Osteocyte (in vitro differentiated cells): Measurements from ENCODE around the gene UNKL. TPM values are rescaled to one million over a fixed set of nuclear protein-coding genes. Genes with fewer than 3 reads are reported as not detected.
A peak's percentile ranks its signal among the peaks of the same experiment; 100 is the strongest.

ENCODE experiments used
- DNase-seq: peaks from one replicate; pipeline ENCODE4 v3.0.0; 2021; ENCODE audit warnings: mixed read lengths; ENCODE audit not compliant: unreplicated experiment; ENCODE audit errors: extremely low spot score
- H3K27ac Mint-ChIP-seq: one replicate; pipeline ENCODE4 v1.8.0; 2021; ENCODE audit warnings: mild to moderate bottlenecking, mixed read lengths; ENCODE audit not compliant: unreplicated experiment
- H3K27me3 Mint-ChIP-seq: one replicate; pipeline ENCODE4 v1.8.0; 2021; ENCODE audit warnings: mixed read lengths; ENCODE audit not compliant: unreplicated experiment
- H3K36me3 Mint-ChIP-seq: one replicate; pipeline ENCODE4 v1.8.0; 2021; ENCODE audit warnings: mixed read lengths; ENCODE audit not compliant: unreplicated experiment
- H3K4me1 Mint-ChIP-seq: one replicate; pipeline ENCODE4 v1.8.0; 2021; ENCODE audit warnings: mixed read lengths; ENCODE audit not compliant: unreplicated experiment
- H3K4me3 Mint-ChIP-seq: one replicate; pipeline ENCODE4 v1.8.0; 2021; ENCODE audit warnings: mild to moderate bottlenecking, moderate library complexity, mixed read lengths; ENCODE audit not compliant: unreplicated experiment
- H3K9me3 Mint-ChIP-seq: one replicate; pipeline ENCODE4 v1.8.0; 2021; ENCODE audit warnings: mixed read lengths; ENCODE audit not compliant: unreplicated experiment
- CTCF ChIP-seq: fragments of 200-600 bp; sonication (generic); IDR thresholded peaks from 2 replicates; pipeline ENCODE4 v1.5.0; 2021; ENCODE audit warnings: antibody characterized with exemption, mild to moderate bottlenecking, moderate library complexity
- total RNA-seq: library from RNA; stranded (reverse); gene quantifications from 2 replicates; pipeline ENCODE4 v1.2.1, GENCODE V29; 2021

Gene UNKL
- total RNA-seq, 1 donor from 2014 or later: 34.4 TPM

GRCh38 chr16:1356061-1356900 is 58.2 kb downstream of the UNKL start:
- Mint-ChIP-seq H3K36me3 (no peaks in the 10 kb centered on the region), H3K4me3 (no peak overlapping the region), H3K27ac (no peak overlapping the region), H3K4me1 (peaks cover 23% of the 10 kb centered on the region), H3K9me3 (no peaks in the 10 kb centered on the region), H3K27me3 (no peaks in the 10 kb centered on the region)
- TF ChIP-seq CTCF: no peak
- DNase-seq: no peak

- H3K9me3 Mint-ChIP-seq: no peaks in the 10 kb centered on the region
- H3K4me1 Mint-ChIP-seq: peaks cover 26% of the 10 kb centered on the region
- no peak for TF ChIP-seq CTCF
- no peak overlapping the region for H3K4me3 Mint-ChIP-seq
- H3K27ac Mint-ChIP-seq: no peak overlapping the region
- no peaks in the 10 kb centered on the region for H3K27me3 Mint-ChIP-seq
- no peaks in the 10 kb centered on the region for H3K36me3 Mint-ChIP-seq
- no peak for DNase-seq
These were observed 58.9 kb downstream of the UNKL start for GRCh38 chr16:1355591-1355990.

- TF ChIP-seq CTCF: no peak
- Mint-ChIP-seq H3K4me3 (no peak overlapping the region), H3K27ac (no peak overlapping the region), H3K36me3 (peaks cover 3% of the 10 kb centered on the region), H3K4me1 (peaks cover 27% of the 10 kb centered on the region), H3K27me3 (no peaks in the 10 kb centered on the region), H3K9me3 (no peaks in the 10 kb centered on the region)
- DNase-seq: no peak
These were observed 59.5 kb downstream of the UNKL start for GRCh38 chr16:1354815-1355540.

- peak; percentile 95 for DNase-seq
These were observed 62.7 kb downstream of the UNKL start, which contains the start of the genes GNPTG and TSR3 for GRCh38 chr16:1351582-1352362. GNPTG (plus strand) TSS chr16:1351931; CDS start chr16:1351966, 35 bp downstream. TSR3 (minus strand) TSS chr16:1351878; CDS start chr16:1351804, 74 bp downstream.

More at GRCh38 chr16:1351582-1352362, 62.7 kb downstream of the UNKL start, which contains the start of the genes GNPTG and TSR3:
- Mint-ChIP-seq H3K9me3 (no peaks in the 10 kb centered on the region), H3K36me3 (peaks cover 7% of the 10 kb centered on the region), H3K27ac (peak within 1 kb of the TSS; percentile 59), H3K27me3 (no peaks in the 10 kb centered on the region), H3K4me3 (peak within 1 kb of the TSS; percentile 86), H3K4me1 (peaks cover 27% of the 10 kb centered on the region)
- TF ChIP-seq CTCF: no peak
